Type B pancreatic cell (in vitro differentiated cells): ENCODE data around the gene CERS6. TPM values are rescaled to one million over a fixed set of nuclear protein-coding genes. Genes with fewer than 3 reads are reported as not detected.

Experiments used
- DNase-seq: peaks from one replicate; pipeline ENCODE4 v3.0.0; 2021; ENCODE audit warnings: mixed read lengths; ENCODE audit not compliant: unreplicated experiment; ENCODE audit errors: extremely low spot score
- H3K27ac Mint-ChIP-seq: 2 replicates; pipeline ENCODE4 v1.8.0; 2021; ENCODE audit warnings: mild to moderate bottlenecking, mixed read lengths
- H3K27me3 Mint-ChIP-seq: 2 replicates; pipeline ENCODE4 v1.8.0; 2021; ENCODE audit warnings: mixed read lengths
- H3K36me3 Mint-ChIP-seq: 2 replicates; pipeline ENCODE4 v1.8.0; 2021; ENCODE audit warnings: mixed read lengths
- H3K4me1 Mint-ChIP-seq: one replicate; pipeline ENCODE4 v1.8.0; 2021; ENCODE audit warnings: mixed read lengths; ENCODE audit not compliant: unreplicated experiment
- H3K4me3 Mint-ChIP-seq: 2 replicates; pipeline ENCODE4 v1.8.0; 2021; ENCODE audit warnings: mild to moderate bottlenecking, mixed read lengths
- H3K9me3 Mint-ChIP-seq: 2 replicates; pipeline ENCODE4 v1.8.0; 2021; ENCODE audit warnings: mixed read lengths
- CTCF ChIP-seq: fragments of 200-600 bp; sonication (generic); conservative IDR thresholded peaks from 2 replicates; pipeline ENCODE4 v1.5.0; 2021; ENCODE audit warnings: antibody characterized with exemption, mild to moderate bottlenecking
- total RNA-seq: library from RNA; stranded (reverse); gene quantifications from 2 replicates; pipeline ENCODE4 v1.2.1, GENCODE V29; 2021; ENCODE audit warnings: low replicate concordance

Gene CERS6
- total RNA-seq, 1 donor from 2014 or later, result 43.0 TPM

GRCh38 chr2:168571061-168571460 lies 115.0 kb downstream of the CERS6 start:
- no peak for DNase-seq
- no peak overlapping the region for H3K27ac Mint-ChIP-seq
- TF ChIP-seq CTCF, result no peak
- H3K9me3 Mint-ChIP-seq, result peaks cover 4% of the 10 kb centered on the region
- no peak overlapping the region for H3K4me3 Mint-ChIP-seq
- peaks cover 14% of the 10 kb centered on the region for H3K36me3 Mint-ChIP-seq
- H3K27me3 Mint-ChIP-seq, result no peaks in the 10 kb centered on the region
- H3K4me1 Mint-ChIP-seq, result peaks cover 22% of the 10 kb centered on the region

- Mint-ChIP-seq H3K27ac (no peak overlapping the region), H3K4me1 (peaks cover 22% of the 10 kb centered on the region), H3K27me3 (no peaks in the 10 kb centered on the region), H3K36me3 (peaks cover 8% of the 10 kb centered on the region), H3K9me3 (peaks cover 4% of the 10 kb centered on the region), H3K4me3 (no peak overlapping the region)
- no peak for TF ChIP-seq CTCF
- no peak for DNase-seq
Observed at GRCh38 chr2:168573128-168573903, 117.2 kb downstream of the CERS6 start.

GRCh38 chr2:168574856-168575630 lies 119.0 kb downstream of the CERS6 start:
- TF ChIP-seq CTCF, result no peak
- no peak for DNase-seq
- H3K4me3 Mint-ChIP-seq, result peak overlapping the region; percentile 37
- H3K27ac Mint-ChIP-seq, result peak overlapping the region; percentile 87
- peaks cover 11% of the 10 kb centered on the region for H3K36me3 Mint-ChIP-seq
- H3K9me3 Mint-ChIP-seq, result peaks cover 4% of the 10 kb centered on the region
- H3K4me1 Mint-ChIP-seq, result peaks cover 26% of the 10 kb centered on the region
- H3K27me3 Mint-ChIP-seq, result no peaks in the 10 kb centered on the region

- H3K27me3 Mint-ChIP-seq, result no peaks in the 10 kb centered on the region
- peaks cover 29% of the 10 kb centered on the region for H3K4me1 Mint-ChIP-seq
- peaks cover 4% of the 10 kb centered on the region for H3K9me3 Mint-ChIP-seq
- no peak for TF ChIP-seq CTCF
- H3K27ac Mint-ChIP-seq, result no peak overlapping the region
- H3K36me3 Mint-ChIP-seq, result peaks cover 22% of the 10 kb centered on the region
- H3K4me3 Mint-ChIP-seq, result no peak overlapping the region
- no peak for DNase-seq
Observed at GRCh38 chr2:168577885-168578284, 121.8 kb downstream of the CERS6 start.

- H3K27me3 Mint-ChIP-seq, result no peaks in the 10 kb centered on the region
- H3K9me3 Mint-ChIP-seq, result no peaks in the 10 kb centered on the region
- peaks cover 24% of the 10 kb centered on the region for H3K36me3 Mint-ChIP-seq
- peaks cover 37% of the 10 kb centered on the region for H3K4me1 Mint-ChIP-seq
- no peak for DNase-seq
- no peak overlapping the region for H3K4me3 Mint-ChIP-seq
- H3K27ac Mint-ChIP-seq, result peak overlapping the region; percentile 57
- no peak for TF ChIP-seq CTCF
Observed at GRCh38 chr2:168583064-168583709, 127.1 kb downstream of the CERS6 start.
